ENCODE data around the gene SGSM2.

Gene SGSM2

DNA sequence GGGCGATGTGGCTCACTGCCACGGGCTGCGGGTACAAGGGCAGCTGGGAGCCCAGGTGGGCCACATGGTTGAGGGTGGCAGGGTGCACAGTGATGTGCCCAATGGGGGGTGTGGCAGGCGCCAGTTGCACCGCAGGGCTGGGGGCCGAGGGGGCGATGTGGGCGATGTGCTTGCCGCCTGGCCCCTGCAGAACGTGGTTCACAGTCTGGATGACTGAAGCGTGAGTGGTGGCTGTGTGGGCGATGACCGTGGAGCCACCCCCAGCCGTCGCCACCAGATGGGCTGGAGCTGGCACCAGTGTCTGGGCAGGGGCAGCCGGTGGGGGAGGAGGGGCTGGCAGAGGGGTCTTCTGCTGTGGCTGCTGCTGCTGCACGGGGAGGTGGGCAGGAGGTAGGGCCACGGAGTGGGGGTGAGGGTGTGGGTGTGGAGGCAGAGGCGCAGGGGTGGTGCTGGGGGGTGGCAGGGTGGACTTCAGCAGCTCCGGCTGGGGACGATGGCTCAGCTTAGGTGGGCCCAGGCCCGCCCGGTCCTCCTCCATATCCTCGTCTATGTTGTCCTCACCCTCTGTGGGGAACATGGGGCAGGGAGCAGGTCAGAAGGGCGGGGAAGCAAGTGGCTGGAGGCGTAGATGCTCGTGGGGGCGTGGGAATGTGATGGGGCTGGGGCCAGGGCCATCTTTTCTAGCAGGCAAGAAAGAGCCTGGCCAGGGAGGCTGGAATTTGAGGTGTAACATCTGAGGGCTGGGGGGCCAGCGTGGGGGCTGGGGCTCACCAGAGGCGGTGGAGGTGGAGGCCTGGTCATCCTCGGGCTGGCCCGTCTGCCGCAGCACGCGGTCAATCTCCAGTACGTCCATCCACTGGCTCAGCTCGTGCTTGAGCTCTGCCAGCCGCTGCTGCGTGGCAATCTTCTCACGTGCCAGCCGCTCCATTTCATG, 50.1 kb downstream of the SGSM2 start:
- DNase-seq, result no peak

GRCh38 chr17:2388020-2388682, 50.9 kb downstream of the SGSM2 start:
- DNase-seq, result no peak

GRCh38 chr17:2388683-2389055, 51.4 kb downstream of the SGSM2 start:
- DNase-seq, result no peak

GRCh38 chr17:2390199-2390836, 53.0 kb downstream of the SGSM2 start:
- DNase-seq, result no peak

DNA sequence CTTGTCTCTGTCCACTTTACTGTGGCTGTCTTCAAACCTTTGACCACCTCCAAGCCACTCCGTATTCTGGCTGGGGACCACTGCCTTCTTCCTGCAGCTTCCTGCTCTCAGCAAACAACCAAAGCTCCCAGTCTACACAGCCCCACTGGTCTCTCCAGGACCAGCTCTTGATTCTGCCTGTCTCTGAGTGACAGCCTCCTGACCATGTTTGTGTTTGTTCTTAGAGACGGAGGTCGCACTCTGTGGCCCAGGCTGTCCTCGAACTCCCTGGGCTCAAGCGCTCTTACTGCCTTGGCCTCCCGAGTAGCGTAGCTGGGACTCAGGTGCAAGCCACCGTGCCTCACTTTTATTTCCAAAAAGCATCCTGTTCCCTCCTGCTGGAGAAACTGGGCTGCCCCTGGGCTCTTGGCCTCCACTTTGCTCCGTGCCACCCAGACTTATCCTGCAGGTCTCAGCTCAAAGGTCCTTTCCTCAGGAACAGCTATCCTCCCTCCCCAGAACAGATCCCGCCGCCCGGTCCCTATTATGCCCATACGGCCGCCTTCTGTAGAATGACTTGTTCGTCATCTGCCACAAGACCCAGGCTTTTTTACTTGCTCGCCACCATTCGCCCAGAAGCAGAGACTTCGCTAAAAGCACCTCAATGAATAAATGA, 54.4 kb downstream of the SGSM2 start:
- no peak for DNase-seq

GRCh38 chr17:2392252-2393173, 55.2 kb downstream of the SGSM2 start:
- DNase-seq, result peak; percentile 98

DNA sequence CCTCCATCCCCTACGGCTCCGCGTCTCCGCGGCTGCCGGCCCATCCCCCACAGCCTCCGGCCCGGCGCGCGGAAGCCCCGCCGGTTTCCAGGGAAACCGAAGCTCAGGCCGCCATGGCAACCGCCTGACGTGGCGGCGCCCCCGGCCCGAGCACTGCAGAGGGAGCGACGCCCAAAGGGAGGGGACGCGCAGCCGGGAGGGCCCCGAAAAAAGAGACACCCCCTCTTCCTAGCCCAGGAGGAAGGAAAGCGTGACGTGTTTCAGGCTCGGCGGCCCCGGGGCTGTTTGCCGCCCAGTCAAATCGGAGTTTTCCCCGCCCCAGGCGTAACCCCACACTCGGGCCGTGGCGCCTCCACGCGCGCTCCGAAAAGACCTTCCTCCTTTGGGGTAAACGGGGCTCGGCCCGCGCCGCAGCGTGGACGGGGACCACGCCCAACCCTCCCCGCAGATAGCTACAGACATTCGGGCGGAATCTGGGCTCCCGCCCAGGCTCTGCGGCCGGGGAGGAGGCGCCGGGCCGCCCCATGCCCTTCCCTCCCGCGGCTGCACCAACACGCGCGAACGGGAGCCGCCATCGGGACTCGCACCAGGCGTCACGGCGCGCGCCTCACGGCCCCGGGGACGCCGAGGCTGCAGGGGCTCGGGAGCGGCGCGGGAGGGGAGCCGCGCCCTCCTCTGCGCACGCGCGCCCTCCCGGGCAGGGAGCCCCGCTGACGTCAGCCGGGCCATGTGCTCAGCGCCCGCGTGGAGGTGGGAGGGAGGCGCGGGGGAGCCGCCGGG, 56.1 kb downstream of the SGSM2 start:
- peak; percentile 90 for DNase-seq

DNA sequence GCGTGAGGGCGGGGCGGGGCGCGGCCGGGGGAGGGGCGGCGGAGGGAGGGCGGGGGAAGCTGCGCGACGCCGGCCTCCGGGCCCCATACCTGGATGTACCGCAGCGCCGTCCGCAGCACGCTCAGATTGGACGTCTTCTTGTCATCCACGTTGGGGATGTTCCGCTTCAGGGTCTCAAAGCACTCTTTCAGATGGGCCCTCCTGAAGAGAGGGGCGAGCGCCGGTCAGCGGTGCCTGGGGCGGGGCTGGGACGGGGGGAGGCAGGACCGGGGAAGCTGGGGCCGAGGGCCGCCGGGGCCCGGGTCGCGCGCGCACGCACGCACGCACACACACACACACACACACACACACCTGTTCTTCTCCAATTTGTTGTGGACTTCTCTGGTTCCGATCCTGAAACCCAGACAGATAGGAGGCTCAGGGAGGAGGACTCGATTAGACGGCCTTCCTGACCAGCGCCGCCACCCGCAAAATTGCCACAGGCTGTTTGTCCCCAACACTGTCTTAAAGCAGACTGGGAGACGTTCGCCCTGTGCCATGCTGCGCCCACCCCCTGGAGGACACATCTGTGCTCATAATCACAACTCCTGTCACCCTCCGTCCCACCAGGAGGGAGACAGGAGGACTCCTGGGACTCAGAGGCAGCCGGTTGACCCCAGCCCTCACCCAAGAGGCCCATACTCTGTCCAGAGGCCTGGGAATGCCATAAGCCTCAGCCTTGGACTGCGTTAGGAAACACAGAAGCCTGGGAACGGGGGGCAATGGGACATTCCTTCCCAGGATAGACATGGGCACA, 56.9 kb downstream of the SGSM2 start:
- no peak for DNase-seq

GRCh38 chr17:2394775-2395201, 57.5 kb downstream of the SGSM2 start:
- DNase-seq, result no peak

GRCh38 chr17:2395258-2396181, 58.2 kb downstream of the SGSM2 start:
- DNase-seq, result no peak

- no peak for DNase-seq
Observed at GRCh38 chr17:2396192-2396567, 58.9 kb downstream of the SGSM2 start.

DNA sequence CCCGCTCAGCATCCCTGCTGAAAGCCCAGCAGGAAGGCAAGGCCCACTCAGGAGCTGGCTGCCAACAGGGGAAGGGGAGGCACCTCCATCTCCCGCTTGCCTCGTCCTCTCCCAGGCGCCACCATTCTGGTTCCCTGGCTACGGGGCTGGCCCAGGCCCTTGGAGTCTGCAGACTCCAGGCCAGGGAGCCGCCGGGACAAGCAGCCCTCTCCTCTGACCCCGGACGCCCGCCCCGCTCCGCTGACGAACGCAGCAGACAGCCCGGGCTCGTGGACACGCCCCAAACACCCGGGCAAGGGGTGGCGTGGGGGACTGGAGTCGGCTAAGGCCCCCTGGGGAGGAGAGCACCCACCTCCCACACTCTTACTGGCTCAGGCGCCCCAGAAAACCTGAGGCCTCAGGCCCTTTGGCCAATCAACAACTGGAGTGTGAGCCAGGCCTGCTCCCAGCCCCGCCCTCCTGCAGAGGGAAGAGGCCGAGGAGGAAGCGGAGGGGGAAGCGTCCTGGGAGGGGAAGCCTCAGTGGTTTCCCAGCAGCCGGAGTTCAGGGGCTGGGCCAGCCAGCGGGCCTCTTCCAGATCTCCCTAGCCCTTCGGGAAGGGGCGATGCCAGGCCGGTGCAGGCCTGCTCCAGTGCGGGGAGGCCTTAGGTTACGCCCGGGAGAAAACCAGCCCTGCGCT, 59.4 kb downstream of the SGSM2 start:
- DNase-seq, result no peak

GRCh38 chr17:2397247-2398171, 60.2 kb downstream of the SGSM2 start:
- no peak for DNase-seq

DNA sequence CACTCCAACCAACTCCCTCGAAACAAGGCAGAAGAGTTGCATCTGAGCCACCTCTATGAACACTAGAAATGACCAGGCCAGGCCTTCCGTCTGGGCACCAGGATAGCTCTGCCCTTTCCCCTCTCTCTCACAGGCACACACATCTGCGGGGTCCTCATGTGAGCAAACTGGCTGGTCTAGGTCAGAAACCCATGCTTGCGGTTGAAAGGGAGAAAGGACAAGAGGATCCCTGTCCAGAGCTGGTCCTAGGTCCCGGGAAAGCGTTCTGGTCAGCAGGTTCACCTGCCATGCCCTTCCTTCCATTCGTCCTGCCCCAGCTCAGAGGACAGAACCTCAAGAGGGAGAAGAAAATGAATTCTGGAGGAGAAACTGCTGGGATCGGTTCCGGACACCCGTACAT, 60.9 kb downstream of the SGSM2 start:
- no peak for DNase-seq

GRCh38 chr17:2398655-2399571, 61.6 kb downstream of the SGSM2 start:
- DNase-seq, result peak; percentile 61
